GM18520 (cell line): ENCODE data around the gene RORC.

Experiments
- ATAC-seq: cut with Tn5 transposase; IDR thresholded peaks from one replicate; pipeline ENCODE4 v1.9.1; 2021; ENCODE audit not compliant: unreplicated experiment

RORC gene

GRCh38 chr1:151828921-151829320, 2.7 kb downstream of the RORC start:
- no peak for ATAC-seq

- no peak for ATAC-seq
These were observed 3.7 kb downstream of the RORC start for GRCh38 chr1:151827853-151828252.

GRCh38 chr1:151825751-151826660, 5.6 kb downstream of the RORC start:
- ATAC-seq = no peak

- ATAC-seq = no peak
These were observed 6.4 kb downstream of the RORC start for GRCh38 chr1:151825204-151825603.

GRCh38 chr1:151823175-151823574, 8.4 kb downstream of the RORC start:
- no peak for ATAC-seq

GRCh38 chr1:151822404-151822803, 9.2 kb downstream of the RORC start:
- no peak for ATAC-seq

- no peak for ATAC-seq
These were observed 10.7 kb downstream of the RORC start for GRCh38 chr1:151820940-151821339.

GRCh38 chr1:151819976-151820623, 11.5 kb downstream of the RORC start:
- no peak for ATAC-seq

GRCh38 chr1:151819227-151819835, 12.3 kb downstream of the RORC start:
- ATAC-seq = no peak

GRCh38 chr1:151817353-151817730, 14.3 kb downstream of the RORC start:
- ATAC-seq = no peak

- no peak for ATAC-seq
These were observed 14.9 kb downstream of the RORC start for GRCh38 chr1:151816548-151817352.

GRCh38 chr1:151815716-151816327, 15.8 kb downstream of the RORC start:
- no peak for ATAC-seq

- ATAC-seq = no peak
These were observed 16.5 kb downstream of the RORC start for GRCh38 chr1:151814971-151815545.

GRCh38 chr1:151814426-151814825, 17.2 kb downstream of the RORC start:
- no peak for ATAC-seq

GRCh38 chr1:151813271-151813977, 18.2 kb downstream of the RORC start:
- no peak for ATAC-seq

GRCh38 chr1:151811181-151811580, 20.4 kb downstream of the RORC start:
- ATAC-seq = no peak

GRCh38 chr1:151809985-151810556, 21.5 kb downstream of the RORC start:
- ATAC-seq = no peak

- ATAC-seq = no peak
These were observed 22.2 kb downstream of the RORC start for GRCh38 chr1:151809290-151809984.

- no peak for ATAC-seq
These were observed 23.8 kb downstream of the RORC start for GRCh38 chr1:151807766-151808165.
